ENCODE data around the gene PACC1. TPM values are rescaled to one million over a fixed set of nuclear protein-coding genes. Genes with fewer than 3 reads are reported as not detected.

PACC1 gene
- total RNA-seq, 4 donors from 2014 or later, result 2.8 to 6.0 (median 3.4) TPM

DNA sequence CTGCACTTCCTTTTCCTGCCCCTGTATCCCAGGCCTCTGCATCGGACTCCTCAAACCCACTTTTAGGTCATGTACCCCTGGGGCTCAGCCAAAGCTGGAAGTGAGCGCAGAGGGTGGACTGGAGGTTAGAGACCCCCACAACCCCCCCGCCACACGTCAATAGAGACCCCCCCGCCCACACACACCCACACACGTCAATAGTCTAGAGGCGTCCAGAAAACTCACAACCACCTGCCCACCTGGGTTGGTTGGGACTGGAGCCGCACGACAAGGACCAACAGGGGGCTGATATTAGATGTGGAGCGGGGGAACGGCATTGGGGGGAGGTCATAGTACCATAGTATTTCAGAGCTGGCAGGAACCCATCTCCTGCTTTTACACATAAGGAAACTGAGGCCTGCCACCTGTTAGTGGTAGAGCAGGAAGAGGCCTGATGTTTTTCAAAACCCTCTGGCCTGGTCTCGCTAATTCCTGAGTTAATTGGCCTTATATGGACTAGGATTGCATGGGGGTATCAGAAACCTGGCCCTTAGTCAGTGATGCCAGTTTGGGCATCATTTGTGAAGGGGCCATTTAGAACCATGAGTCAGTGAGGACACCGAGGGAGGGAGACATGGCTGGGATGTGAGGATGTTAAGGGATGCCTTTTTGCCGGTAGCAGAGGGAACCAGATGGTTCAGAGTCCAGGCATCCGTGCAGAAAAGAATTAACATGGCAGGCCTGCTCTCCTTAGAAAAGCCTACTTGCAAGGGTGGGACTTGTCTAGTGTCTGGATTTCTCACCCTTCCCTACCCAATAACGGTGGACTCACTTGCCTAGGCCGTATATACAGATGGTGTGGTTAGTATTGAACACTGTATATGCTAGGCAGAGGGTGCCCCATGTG, 19.1 kb upstream of the PACC1 start:
- 31 to 36% methylated on average over 8 to 17 of the region's 17 CpGs for WGBS, 2 donors (ENCODE audit: low coverage in 1 of 2)
- Histone ChIP-seq H3K27ac (peak overlapping the region; percentile 83 to 95 (median 91)), H3K4me1 (peaks cover 0 to 43% (median 11%) of the 10 kb centered on the region in 3 donors), H3K27me3 (no peaks in the 10 kb centered on the region), H3K36me3 (no peaks in the 10 kb centered on the region), H3K9me3 (no peaks in the 10 kb centered on the region), H3K4me3 (peak overlapping the region; percentile 89 to 91)
- no peak for ATAC-seq
- no peak for TF ChIP-seq CTCF (IDR thresholded peaks at IDR 0.05)
- TF ChIP-seq POLR2A (IDR thresholded peaks at IDR 0.05), result no peak
- TF ChIP-seq EP300 (IDR thresholded peaks at IDR 0.05), result no peak
- no peak for TF ChIP-seq POLR2AphosphoS5 (IDR thresholded peaks at IDR 0.05)

DNA sequence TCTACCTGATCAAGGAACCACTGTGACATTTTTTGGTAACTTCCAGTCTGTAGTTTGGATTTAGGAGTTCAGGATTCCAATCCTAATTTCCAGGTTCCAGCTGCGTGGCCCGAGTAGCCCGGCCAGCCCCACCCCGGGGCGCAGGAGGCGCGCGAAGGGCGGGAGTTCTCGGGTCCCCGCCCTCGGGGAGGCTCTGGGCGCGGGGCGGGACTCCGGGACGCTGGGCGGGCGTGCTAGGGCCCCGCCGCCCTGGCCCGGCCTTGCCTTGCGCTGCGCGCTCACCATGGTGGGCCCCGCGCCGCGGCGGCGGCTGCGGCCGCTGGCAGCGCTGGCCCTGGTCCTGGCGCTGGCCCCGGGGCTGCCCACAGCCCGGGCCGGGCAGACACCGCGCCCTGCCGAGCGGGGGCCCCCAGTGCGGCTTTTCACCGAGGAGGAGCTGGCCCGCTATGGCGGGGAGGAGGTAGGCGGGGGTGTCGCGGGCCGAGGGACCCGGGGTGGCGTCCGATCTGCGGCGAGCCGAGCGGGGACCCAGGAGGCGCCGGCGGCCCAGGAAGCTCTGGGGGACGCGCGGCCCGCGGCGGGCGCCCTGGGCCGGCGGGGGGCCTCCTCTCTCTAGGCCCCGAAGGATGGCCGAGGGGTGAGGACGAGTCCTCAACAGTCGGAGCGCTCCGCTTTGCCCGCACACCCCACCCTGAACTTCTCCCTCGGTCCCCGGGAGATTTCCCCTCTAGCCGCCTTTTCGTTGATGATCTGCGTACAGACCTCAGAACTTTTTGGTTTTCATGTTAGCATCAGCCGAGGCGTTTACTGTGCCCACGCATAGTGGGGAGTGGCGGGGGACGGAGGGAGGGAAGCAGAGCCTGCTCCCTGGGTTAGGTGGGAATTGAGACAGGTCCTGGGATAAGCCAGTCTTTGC, 18.2 kb upstream of the PACC1 start, which contains the start of gene NENF:
Gene NENF (plus strand): TSS at position 260 of the 916 bp plus-strand sequence. CDS start 24 bp downstream, at position 284.
- Histone ChIP-seq H3K4me1 (peaks cover 0 to 43% (median 11%) of the 10 kb centered on the region in 3 donors), H3K36me3 (no peaks in the 10 kb centered on the region), H3K9me3 (no peaks in the 10 kb centered on the region), H3K4me3 (peak within 1 kb of the TSS; percentile 89 to 91), H3K27ac (peak within 1 kb of the TSS; percentile 88 to 95 (median 91)), H3K27me3 (no peaks in the 10 kb centered on the region)
- WGBS, 2 donors (ENCODE audit: low coverage in 1 of 2), result 0% methylated on average over 4 to 11 of the region's 86 CpGs
- TF ChIP-seq POLR2AphosphoS5 (IDR thresholded peaks at IDR 0.05) (peak; percentile 62), EP300 (IDR thresholded peaks at IDR 0.05) (no peak), POLR2A (IDR thresholded peaks at IDR 0.05) (peak; percentile 75 to 91), CTCF (IDR thresholded peaks at IDR 0.05) (no peak)
- ATAC-seq, result peak; percentile 99

- Histone ChIP-seq H3K27me3 (no peaks in the 10 kb centered on the region), H3K4me1 (peaks cover 0 to 43% (median 11%) of the 10 kb centered on the region in 3 donors), H3K4me3 (peak overlapping the region; percentile 89 to 91), H3K9me3 (no peaks in the 10 kb centered on the region), H3K36me3 (no peaks in the 10 kb centered on the region), H3K27ac (peak overlapping the region; percentile 88 to 95 (median 91))
- ATAC-seq, result no peak
- WGBS, 2 donors (ENCODE audit: low coverage in 1 of 2), result 7 to 10% methylated on average over 2 to 5 of the region's 5 CpGs
- TF ChIP-seq POLR2AphosphoS5 (IDR thresholded peaks at IDR 0.05) (no peak), CTCF (IDR thresholded peaks at IDR 0.05) (no peak), POLR2A (IDR thresholded peaks at IDR 0.05) (no peak), EP300 (IDR thresholded peaks at IDR 0.05) (no peak)
Observed at GRCh38 chr1:212432272-212432660, 17.6 kb upstream of the PACC1 start.

DNA sequence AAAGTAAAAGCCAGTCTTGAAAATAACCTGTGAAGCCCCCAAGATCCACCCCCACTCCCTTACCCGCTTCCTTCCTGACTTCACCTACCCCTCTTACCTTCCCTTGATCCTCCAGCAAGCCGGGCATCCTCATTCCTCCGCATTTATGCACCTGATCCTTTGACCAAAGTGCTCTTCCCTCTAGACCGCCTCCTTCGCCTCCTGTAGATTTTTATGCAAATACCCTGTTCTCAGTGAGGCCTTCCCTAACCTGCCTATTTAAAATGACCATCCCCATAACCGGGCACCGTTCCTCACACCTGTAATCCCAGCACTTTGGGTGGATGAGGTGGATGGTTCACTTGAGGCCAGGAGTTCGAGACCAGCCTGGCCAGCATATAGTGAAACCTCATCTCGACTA, 17.0 kb upstream of the PACC1 start:
- Histone ChIP-seq H3K4me3 (no peak overlapping the region), H3K9me3 (no peaks in the 10 kb centered on the region), H3K36me3 (no peaks in the 10 kb centered on the region), H3K4me1 (peaks cover 0 to 43% (median 11%) of the 10 kb centered on the region in 3 donors), H3K27ac (no peak overlapping the region), H3K27me3 (no peaks in the 10 kb centered on the region)
- ATAC-seq, result no peak
- WGBS, 2 donors (ENCODE audit: low coverage in 1 of 2), result 93 to 96% methylated on average over 8 to 9 of the region's 9 CpGs
- TF ChIP-seq POLR2AphosphoS5 (IDR thresholded peaks at IDR 0.05) (no peak), CTCF (IDR thresholded peaks at IDR 0.05) (no peak), EP300 (IDR thresholded peaks at IDR 0.05) (no peak), POLR2A (IDR thresholded peaks at IDR 0.05) (no peak)
